ENCODE measurements around the gene RBP5. TPM values are rescaled to one million over a fixed set of nuclear protein-coding genes. Genes with fewer than 3 reads are reported as not detected.

RBP5 gene
- total and polyA plus RNA-seq, 4 donors: 1.1 to 13.4 (median 6.3) TPM; not detected in 1

GRCh38 chr12:7142809-7143465, 14.2 kb upstream of the RBP5 start:
- no peaks in the 10 kb centered on the region for H3K9me3 ChIP-seq (ENCODE audit: control insufficient read depth, low read length)
- no peak for ATAC-seq (ENCODE audit: low FRiP score)
- no peaks in the 10 kb centered on the region for H3K36me3 ChIP-seq (ENCODE audit: control insufficient read depth in 1 of 2, insufficient read depth in 2 of 2, low read length in 1 of 2)

GRCh38 chr12:7142056-7142644, 13.5 kb upstream of the RBP5 start:
- DNase-seq (peak in 1 of 2 donors; percentile 61), ATAC-seq (ENCODE audit: low FRiP score) (peak; percentile 60)
- WGBS, 2 donors: 68 to 70% methylated on average over 5 of the region's 5 CpGs
- Histone ChIP-seq H3K27ac (ENCODE audit: low read depth in 1 of 2, low read length in 2 of 2) (no peak overlapping the region), H3K9me3 (ENCODE audit: control insufficient read depth, low read length) (no peaks in the 10 kb centered on the region), H3K27me3 (ENCODE audit: control insufficient read depth in 1 of 2, insufficient read depth in 2 of 2, low read length in 1 of 2) (no peaks in the 10 kb centered on the region), H3K4me1 (ENCODE audit: control insufficient read depth in 1 of 2, insufficient read depth in 2 of 2, low read length in 2 of 2) (no peaks in the 10 kb centered on the region), H3K4me3 (ENCODE audit: low read length in 2 of 2) (no peak overlapping the region), H3K36me3 (ENCODE audit: control insufficient read depth in 1 of 2, insufficient read depth in 2 of 2, low read length in 1 of 2) (no peaks in the 10 kb centered on the region)
- intact Hi-C loops (cut with DNase I): loop anchor here in 1 of 2 donors (1.0 to 10.0 kb wide), 2 partner anchors 46 to 493 kb away; no protein-coding TSS in a partner anchor

More at GRCh38 chr12:7142809-7143465, 14.2 kb upstream of the RBP5 start:
- H3K27ac ChIP-seq (ENCODE audit: low read depth in 1 of 2, low read length in 2 of 2): no peak overlapping the region
- intact Hi-C loops (cut with DNase I): loop anchor here in 1 of 2 donors (1.0 to 10.0 kb wide), 2 partner anchors 45 to 492 kb away; no protein-coding TSS in a partner anchor
- H3K27me3 ChIP-seq (ENCODE audit: control insufficient read depth in 1 of 2, insufficient read depth in 2 of 2, low read length in 1 of 2): no peaks in the 10 kb centered on the region
- no peaks in the 10 kb centered on the region for H3K4me1 ChIP-seq (ENCODE audit: control insufficient read depth in 1 of 2, insufficient read depth in 2 of 2, low read length in 2 of 2)
- no peak overlapping the region for H3K4me3 ChIP-seq (ENCODE audit: low read length in 2 of 2)
- DNase-seq: peak in 1 of 2 donors; percentile 40
- 95% methylated on average over 18 of the region's 18 CpGs for WGBS, 2 donors

GRCh38 chr12:7141351-7142005, 12.8 kb upstream of the RBP5 start:
- DNase-seq (peak; percentile 21 to 61), ATAC-seq (ENCODE audit: low FRiP score) (no peak)
- intact Hi-C loops (cut with DNase I): loop anchor here in 1 of 2 donors (1.0 to 10.0 kb wide), 2 partner anchors 47 to 493 kb away; no protein-coding TSS in a partner anchor
- Histone ChIP-seq H3K36me3 (ENCODE audit: control insufficient read depth in 1 of 2, insufficient read depth in 2 of 2, low read length in 1 of 2) (peaks cover 0 to 4% of the 10 kb centered on the region in 2 donors), H3K4me1 (ENCODE audit: control insufficient read depth in 1 of 2, insufficient read depth in 2 of 2, low read length in 2 of 2) (no peaks in the 10 kb centered on the region), H3K4me3 (ENCODE audit: low read length in 2 of 2) (no peak overlapping the region), H3K27ac (ENCODE audit: low read depth in 1 of 2, low read length in 2 of 2) (no peak overlapping the region), H3K27me3 (ENCODE audit: control insufficient read depth in 1 of 2, insufficient read depth in 2 of 2, low read length in 1 of 2) (no peaks in the 10 kb centered on the region), H3K9me3 (ENCODE audit: control insufficient read depth, low read length) (no peaks in the 10 kb centered on the region)
- 89 to 92% methylated on average over 7 of the region's 7 CpGs for WGBS, 2 donors

GRCh38 chr12:7139200-7139599, 10.5 kb upstream of the RBP5 start:
- Histone ChIP-seq H3K9me3 (ENCODE audit: control insufficient read depth, low read length) (no peaks in the 10 kb centered on the region), H3K4me1 (ENCODE audit: control insufficient read depth in 1 of 2, insufficient read depth in 2 of 2, low read length in 2 of 2) (no peaks in the 10 kb centered on the region), H3K36me3 (ENCODE audit: control insufficient read depth in 1 of 2, insufficient read depth in 2 of 2, low read length in 1 of 2) (peaks cover 0 to 7% of the 10 kb centered on the region in 2 donors), H3K27me3 (ENCODE audit: control insufficient read depth in 1 of 2, insufficient read depth in 2 of 2, low read length in 1 of 2) (no peaks in the 10 kb centered on the region), H3K4me3 (ENCODE audit: low read length in 2 of 2) (no peak overlapping the region), H3K27ac (ENCODE audit: low read depth in 1 of 2, low read length in 2 of 2) (no peak overlapping the region)
- 94 to 98% methylated on average over 2 of the region's 2 CpGs for WGBS, 2 donors
- DNase-seq: peak in 1 of 2 donors; percentile 13
- intact Hi-C loops (cut with DNase I): no loop called here
- ATAC-seq (ENCODE audit: low FRiP score): no peak

GRCh38 chr12:7137908-7138307, 9.2 kb upstream of the RBP5 start:
- ATAC-seq (ENCODE audit: low FRiP score): no peak
- Histone ChIP-seq H3K4me1 (ENCODE audit: control insufficient read depth in 1 of 2, insufficient read depth in 2 of 2, low read length in 2 of 2) (no peaks in the 10 kb centered on the region), H3K27me3 (ENCODE audit: control insufficient read depth in 1 of 2, insufficient read depth in 2 of 2, low read length in 1 of 2) (no peaks in the 10 kb centered on the region), H3K27ac (ENCODE audit: low read depth in 1 of 2, low read length in 2 of 2) (no peak overlapping the region), H3K36me3 (ENCODE audit: control insufficient read depth in 1 of 2, insufficient read depth in 2 of 2, low read length in 1 of 2) (peaks cover 0 to 7% of the 10 kb centered on the region in 2 donors), H3K4me3 (ENCODE audit: low read length in 2 of 2) (no peak overlapping the region), H3K9me3 (ENCODE audit: control insufficient read depth, low read length) (no peaks in the 10 kb centered on the region)
- DNase-seq: peak in 1 of 2 donors; percentile 38
- WGBS, 2 donors: 74 to 83% methylated on average over 4 of the region's 4 CpGs
- intact Hi-C loops (cut with DNase I): no loop called here

- intact Hi-C loops (cut with DNase I): no loop called here
- Histone ChIP-seq H3K27me3 (ENCODE audit: control insufficient read depth in 1 of 2, insufficient read depth in 2 of 2, low read length in 1 of 2) (no peaks in the 10 kb centered on the region), H3K9me3 (ENCODE audit: control insufficient read depth, low read length) (no peaks in the 10 kb centered on the region), H3K4me3 (ENCODE audit: low read length in 2 of 2) (no peak overlapping the region), H3K4me1 (ENCODE audit: control insufficient read depth in 1 of 2, insufficient read depth in 2 of 2, low read length in 2 of 2) (no peaks in the 10 kb centered on the region), H3K36me3 (ENCODE audit: control insufficient read depth in 1 of 2, insufficient read depth in 2 of 2, low read length in 1 of 2) (peaks cover 0 to 7% of the 10 kb centered on the region in 2 donors), H3K27ac (ENCODE audit: low read depth in 1 of 2, low read length in 2 of 2) (no peak overlapping the region)
- ATAC-seq (ENCODE audit: low FRiP score): no peak
- 91 to 93% methylated on average over 3 of the region's 3 CpGs for WGBS, 2 donors
- peak; percentile 23 to 63 for DNase-seq
Measured at GRCh38 chr12:7136676-7137075, 8.0 kb upstream of the RBP5 start.

- 89 to 92% methylated on average over 7 of the region's 7 CpGs for WGBS, 2 donors
- Histone ChIP-seq H3K27me3 (ENCODE audit: control insufficient read depth in 1 of 2, insufficient read depth in 2 of 2, low read length in 1 of 2) (no peaks in the 10 kb centered on the region), H3K36me3 (ENCODE audit: control insufficient read depth in 1 of 2, insufficient read depth in 2 of 2, low read length in 1 of 2) (peaks cover 0 to 7% of the 10 kb centered on the region in 2 donors), H3K27ac (ENCODE audit: low read depth in 1 of 2, low read length in 2 of 2) (no peak overlapping the region), H3K4me3 (ENCODE audit: low read length in 2 of 2) (no peak overlapping the region), H3K4me1 (ENCODE audit: control insufficient read depth in 1 of 2, insufficient read depth in 2 of 2, low read length in 2 of 2) (no peaks in the 10 kb centered on the region), H3K9me3 (ENCODE audit: control insufficient read depth, low read length) (no peaks in the 10 kb centered on the region)
- peak in 1 of 2 donors; percentile 17 for DNase-seq
- no peak for ATAC-seq (ENCODE audit: low FRiP score)
- intact Hi-C loops (cut with DNase I): no loop called here
Measured at GRCh38 chr12:7136071-7136470, 7.4 kb upstream of the RBP5 start.

- whole genome bisulfite sequencing, 2 donors: 84 to 85% methylated on average over 12 of the region's 12 CpGs
- Histone ChIP-seq H3K27me3 (ENCODE audit: control insufficient read depth in 1 of 2, insufficient read depth in 2 of 2, low read length in 1 of 2) (no peaks in the 10 kb centered on the region), H3K9me3 (ENCODE audit: control insufficient read depth, low read length) (no peaks in the 10 kb centered on the region), H3K4me3 (ENCODE audit: low read length in 2 of 2) (no peak overlapping the region), H3K27ac (ENCODE audit: low read depth in 1 of 2, low read length in 2 of 2) (no peak overlapping the region), H3K36me3 (ENCODE audit: control insufficient read depth in 1 of 2, insufficient read depth in 2 of 2, low read length in 1 of 2) (peaks cover 0 to 7% of the 10 kb centered on the region in 2 donors), H3K4me1 (ENCODE audit: control insufficient read depth in 1 of 2, insufficient read depth in 2 of 2, low read length in 2 of 2) (no peaks in the 10 kb centered on the region)
- no peak for ATAC-seq (ENCODE audit: low FRiP score)
- DNase-seq: peak in 1 of 2 donors; percentile 33
- intact Hi-C loops (cut with DNase I): no loop called here
Measured at GRCh38 chr12:7134396-7135166, 5.9 kb upstream of the RBP5 start.
